Measurements from ENCODE around the gene SLC34A2.
"Not testable (repeated sequence)": the region's sequence is repeated elsewhere in the genome, so short reads cannot be mapped to it uniquely, and the experiment has no call there.

Gene SLC34A2

DNA sequence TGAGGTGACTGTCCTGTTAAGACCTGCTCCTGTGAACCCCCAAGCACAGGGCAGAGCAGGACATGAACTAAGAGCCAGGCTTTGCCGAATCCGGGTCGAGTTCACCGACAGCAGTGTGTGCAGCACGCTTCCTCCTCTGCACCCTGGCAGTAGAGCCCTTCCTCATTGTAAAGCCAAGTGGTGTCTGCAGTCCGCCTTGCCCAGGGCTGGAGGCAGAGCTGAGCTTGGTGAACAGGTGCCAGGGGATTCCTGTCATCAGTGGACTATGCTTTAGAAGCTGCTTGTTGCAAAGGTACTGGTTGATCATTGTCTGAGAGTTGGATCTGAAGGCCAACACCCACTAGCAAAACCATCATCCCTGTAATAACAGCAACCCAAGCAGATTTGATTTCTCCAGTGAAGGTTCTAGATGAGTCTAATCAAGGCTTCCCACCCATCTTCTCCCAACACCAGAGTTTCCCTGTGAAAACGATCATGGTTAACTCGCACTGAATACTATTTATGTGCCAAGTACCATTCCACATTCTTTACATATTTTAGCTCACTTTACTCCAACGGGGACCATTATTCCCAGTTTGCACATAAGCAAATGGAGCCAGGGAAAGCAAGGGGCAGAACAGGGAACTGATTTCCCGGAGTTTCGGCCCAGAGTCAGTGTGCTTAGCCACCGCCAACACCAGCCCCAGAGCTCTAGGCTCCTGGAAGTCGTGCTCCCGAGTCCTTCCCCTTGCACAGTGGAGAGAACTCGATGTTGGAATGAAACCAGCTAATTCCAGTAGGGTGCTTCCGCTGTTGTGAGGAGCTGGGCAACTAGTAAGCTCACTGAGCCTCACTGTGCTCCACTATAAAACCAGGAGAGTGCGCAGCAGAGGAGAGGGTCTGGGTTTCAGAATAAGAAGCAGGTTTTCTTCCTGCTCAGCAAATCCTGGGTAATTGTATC is 1.4 kb upstream of the SLC34A2 start:
- Histone ChIP-seq H3K36me3 (replicated peaks; ENCODE audit: low read depth, low read length) (no peaks in the 10 kb centered on the region), H3K9ac (ENCODE audit: low read length) (no peak overlapping the region), H3K79me2 (ENCODE audit: low read length) (no peaks in the 10 kb centered on the region), H3K4me3 (ENCODE audit: low read length) (no peak overlapping the region), H3K27ac (ENCODE audit: low read length) (no peak overlapping the region), H3K4me1 (ENCODE audit: low read length) (no peaks in the 10 kb centered on the region), H3K27me3 (ENCODE audit: low read depth, low read length) (peaks cover 6% of the 10 kb centered on the region; the same call in 1 of the 2 replicates), H2AFZ (ENCODE audit: low read depth, low read length) (no peak overlapping the region), H3K4me2 (ENCODE audit: low read length) (no peak overlapping the region), H3K9me3 (ENCODE audit: insufficient read depth, low read length) (no peaks in the 10 kb centered on the region), H4K20me1 (ENCODE audit: insufficient read depth, low read length) (no peaks in the 10 kb centered on the region)
- TF ChIP-seq EZH2phosphoT487 (IDR thresholded peaks at IDR 0.05; ENCODE audit: low read depth): no peak

- H4K20me1 ChIP-seq (ENCODE audit: insufficient read depth, low read length): no peaks in the 10 kb centered on the region
- no peak overlapping the region for H3K27ac ChIP-seq (ENCODE audit: low read length)
- H3K9me3 ChIP-seq (ENCODE audit: insufficient read depth, low read length): no peaks in the 10 kb centered on the region
- no peaks in the 10 kb centered on the region for H3K4me1 ChIP-seq (ENCODE audit: low read length)
- no peaks in the 10 kb centered on the region for H3K79me2 ChIP-seq (ENCODE audit: low read length)
- no peak overlapping the region for H2AFZ ChIP-seq (ENCODE audit: low read depth, low read length)
- H3K36me3 ChIP-seq (replicated peaks; ENCODE audit: low read depth, low read length): no peaks in the 10 kb centered on the region
- H3K9ac ChIP-seq (ENCODE audit: low read length): no peak overlapping the region
- no peak overlapping the region for H3K4me3 ChIP-seq (ENCODE audit: low read length)
- no peak overlapping the region for H3K4me2 ChIP-seq (ENCODE audit: low read length)
- peaks cover 8% of the 10 kb centered on the region; the same call in 1 of the 2 replicates for H3K27me3 ChIP-seq (ENCODE audit: low read depth, low read length)
- TF ChIP-seq EZH2phosphoT487 (IDR thresholded peaks at IDR 0.05; ENCODE audit: low read depth): no peak
- TF ChIP-seq, protein P1, sequence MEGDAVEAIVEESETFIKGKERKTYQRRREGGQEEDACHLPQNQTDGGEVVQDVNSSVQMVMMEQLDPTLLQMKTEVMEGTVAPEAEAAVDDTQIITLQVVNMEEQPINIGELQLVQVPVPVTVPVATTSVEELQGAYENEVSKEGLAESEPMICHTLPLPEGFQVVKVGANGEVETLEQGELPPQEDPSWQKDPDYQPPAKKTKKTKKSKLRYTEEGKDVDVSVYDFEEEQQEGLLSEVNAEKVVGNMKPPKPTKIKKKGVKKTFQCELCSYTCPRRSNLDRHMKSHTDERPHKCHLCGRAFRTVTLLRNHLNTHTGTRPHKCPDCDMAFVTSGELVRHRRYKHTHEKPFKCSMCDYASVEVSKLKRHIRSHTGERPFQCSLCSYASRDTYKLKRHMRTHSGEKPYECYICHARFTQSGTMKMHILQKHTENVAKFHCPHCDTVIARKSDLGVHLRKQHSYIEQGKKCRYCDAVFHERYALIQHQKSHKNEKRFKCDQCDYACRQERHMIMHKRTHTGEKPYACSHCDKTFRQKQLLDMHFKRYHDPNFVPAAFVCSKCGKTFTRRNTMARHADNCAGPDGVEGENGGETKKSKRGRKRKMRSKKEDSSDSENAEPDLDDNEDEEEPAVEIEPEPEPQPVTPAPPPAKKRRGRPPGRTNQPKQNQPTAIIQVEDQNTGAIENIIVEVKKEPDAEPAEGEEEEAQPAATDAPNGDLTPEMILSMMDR (IDR thresholded peaks at IDR 0.05; ENCODE audit: low read depth, low read length): no peak
Measured at GRCh38 chr4:25656031-25656430, 380 bp downstream of the SLC34A2 start.

GRCh38 chr4:25658357-25658771 is 2.7 kb downstream of the SLC34A2 start:
- no peak overlapping the region for H3K27ac ChIP-seq (ENCODE audit: low read length)
- no peak overlapping the region for H3K4me2 ChIP-seq (ENCODE audit: low read length)
- TF ChIP-seq, protein P1 (IDR thresholded peaks at IDR 0.05; ENCODE audit: low read depth, low read length): no peak
- no peak for TF ChIP-seq EZH2phosphoT487 (IDR thresholded peaks at IDR 0.05; ENCODE audit: low read depth)
- H3K9ac ChIP-seq (ENCODE audit: low read length): no peak overlapping the region
- H3K79me2 ChIP-seq (ENCODE audit: low read length): no peaks in the 10 kb centered on the region
- H2AFZ ChIP-seq (ENCODE audit: low read depth, low read length): no peak overlapping the region
- H4K20me1 ChIP-seq (ENCODE audit: insufficient read depth, low read length): no peaks in the 10 kb centered on the region
- no peaks in the 10 kb centered on the region for H3K36me3 ChIP-seq (replicated peaks; ENCODE audit: low read depth, low read length)
- H3K9me3 ChIP-seq (ENCODE audit: insufficient read depth, low read length): no peaks in the 10 kb centered on the region
- H3K4me3 ChIP-seq (ENCODE audit: low read length): no peak overlapping the region
- H3K27me3 ChIP-seq (ENCODE audit: low read depth, low read length): 0 out of 2 replicates have a peak, but pooled peaks cover 2% of the 10 kb centered on the region
- H3K4me1 ChIP-seq (ENCODE audit: low read length): no peaks in the 10 kb centered on the region

GRCh38 chr4:25658777-25659176 is 3.1 kb downstream of the SLC34A2 start:
- Histone ChIP-seq H3K27me3 (ENCODE audit: low read depth, low read length) (0 out of 2 replicates have a peak, but pooled peaks cover 2% of the 10 kb centered on the region), H3K79me2 (ENCODE audit: low read length) (no peaks in the 10 kb centered on the region), H3K27ac (ENCODE audit: low read length) (no peak overlapping the region)

DNA sequence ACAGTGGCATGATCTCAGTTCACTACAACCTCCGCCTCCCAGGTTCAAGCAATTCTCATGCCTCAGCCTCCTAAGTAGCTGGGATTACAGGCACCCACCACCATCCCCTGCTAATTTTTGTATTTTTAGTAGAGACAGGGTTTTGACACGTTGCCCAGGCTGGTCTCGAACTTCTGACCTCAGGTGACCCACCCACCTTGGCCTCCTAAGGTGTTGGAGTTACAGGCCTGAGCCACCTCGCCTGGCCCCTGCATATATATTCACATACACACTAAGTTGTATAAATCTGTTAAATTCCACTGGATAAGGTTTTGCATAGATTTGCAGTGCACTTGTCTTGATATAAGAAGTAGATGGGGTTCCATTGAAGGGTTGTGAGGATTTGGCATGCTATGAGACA is 5.8 kb downstream of the SLC34A2 start:
- not testable (repeated sequence) for H4K20me1 ChIP-seq (ENCODE audit: insufficient read depth, low read length); H3K4me3 ChIP-seq (ENCODE audit: low read length); H2AFZ ChIP-seq (ENCODE audit: low read depth, low read length); H3K9ac ChIP-seq (ENCODE audit: low read length); H3K36me3 ChIP-seq (replicated peaks; ENCODE audit: low read depth, low read length); H3K27ac ChIP-seq (ENCODE audit: low read length); H3K4me1 ChIP-seq (ENCODE audit: low read length); H3K27me3 ChIP-seq (ENCODE audit: low read depth, low read length); H3K79me2 ChIP-seq (ENCODE audit: low read length); H3K9me3 ChIP-seq (ENCODE audit: insufficient read depth, low read length); H3K4me2 ChIP-seq (ENCODE audit: low read length)

More at GRCh38 chr4:25658777-25659176, 3.1 kb downstream of the SLC34A2 start:
- Histone ChIP-seq H2AFZ (ENCODE audit: low read depth, low read length) (no peak overlapping the region), H3K4me3 (ENCODE audit: low read length) (no peak overlapping the region), H3K4me2 (ENCODE audit: low read length) (no peak overlapping the region), H4K20me1 (ENCODE audit: insufficient read depth, low read length) (no peaks in the 10 kb centered on the region), H3K36me3 (replicated peaks; ENCODE audit: low read depth, low read length) (no peaks in the 10 kb centered on the region), H3K9me3 (ENCODE audit: insufficient read depth, low read length) (no peaks in the 10 kb centered on the region), H3K9ac (ENCODE audit: low read length) (no peak overlapping the region), H3K4me1 (ENCODE audit: low read length) (no peaks in the 10 kb centered on the region)
- TF ChIP-seq, protein P1 (IDR thresholded peaks at IDR 0.05; ENCODE audit: low read depth, low read length): no peak
- no peak for TF ChIP-seq EZH2phosphoT487 (IDR thresholded peaks at IDR 0.05; ENCODE audit: low read depth)

All from OCI-LY3 (cell line).